GM10266 (cell line): ENCODE data around the gene CLIC1.

Source experiments
- DNase-seq: peaks from one replicate; pipeline ENCODE4 v3.0.0; 2012; ENCODE audit errors: extremely low spot score
- TF ChIP-seq, protein P1 (sequence below): IDR thresholded peaks from 2 replicates; pipeline ENCODE4 v1.5.1; 2012; ENCODE audit warnings: mild to moderate bottlenecking, low read depth; ENCODE audit not compliant: control insufficient read depth, insufficient read depth; ENCODE audit errors: missing control alignments

The CLIC1 gene

DNA sequence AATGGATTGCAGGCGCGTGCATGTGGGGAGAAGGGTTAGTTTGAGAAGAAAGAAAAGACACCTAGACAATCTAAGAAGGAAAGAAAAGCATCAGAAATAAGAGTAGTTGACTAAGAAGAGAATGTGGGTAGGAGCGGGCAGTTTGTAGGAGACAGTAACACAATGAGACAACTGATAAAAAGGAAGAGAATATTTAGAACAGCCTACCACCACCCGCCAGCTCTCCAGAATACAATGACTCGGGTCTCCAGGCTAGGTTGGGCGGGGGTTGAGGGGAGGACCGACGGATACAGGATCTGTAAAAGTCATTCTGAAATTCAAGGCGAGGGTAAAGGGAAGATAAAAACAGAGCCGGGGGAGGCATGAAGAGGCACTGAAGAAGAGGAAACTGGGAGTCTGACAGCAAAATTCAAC, 33.9 kb downstream of the CLIC1 start:
- DNase-seq, result no peak
- TF ChIP-seq, protein P1, sequence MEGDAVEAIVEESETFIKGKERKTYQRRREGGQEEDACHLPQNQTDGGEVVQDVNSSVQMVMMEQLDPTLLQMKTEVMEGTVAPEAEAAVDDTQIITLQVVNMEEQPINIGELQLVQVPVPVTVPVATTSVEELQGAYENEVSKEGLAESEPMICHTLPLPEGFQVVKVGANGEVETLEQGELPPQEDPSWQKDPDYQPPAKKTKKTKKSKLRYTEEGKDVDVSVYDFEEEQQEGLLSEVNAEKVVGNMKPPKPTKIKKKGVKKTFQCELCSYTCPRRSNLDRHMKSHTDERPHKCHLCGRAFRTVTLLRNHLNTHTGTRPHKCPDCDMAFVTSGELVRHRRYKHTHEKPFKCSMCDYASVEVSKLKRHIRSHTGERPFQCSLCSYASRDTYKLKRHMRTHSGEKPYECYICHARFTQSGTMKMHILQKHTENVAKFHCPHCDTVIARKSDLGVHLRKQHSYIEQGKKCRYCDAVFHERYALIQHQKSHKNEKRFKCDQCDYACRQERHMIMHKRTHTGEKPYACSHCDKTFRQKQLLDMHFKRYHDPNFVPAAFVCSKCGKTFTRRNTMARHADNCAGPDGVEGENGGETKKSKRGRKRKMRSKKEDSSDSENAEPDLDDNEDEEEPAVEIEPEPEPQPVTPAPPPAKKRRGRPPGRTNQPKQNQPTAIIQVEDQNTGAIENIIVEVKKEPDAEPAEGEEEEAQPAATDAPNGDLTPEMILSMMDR, result no peak

DNA sequence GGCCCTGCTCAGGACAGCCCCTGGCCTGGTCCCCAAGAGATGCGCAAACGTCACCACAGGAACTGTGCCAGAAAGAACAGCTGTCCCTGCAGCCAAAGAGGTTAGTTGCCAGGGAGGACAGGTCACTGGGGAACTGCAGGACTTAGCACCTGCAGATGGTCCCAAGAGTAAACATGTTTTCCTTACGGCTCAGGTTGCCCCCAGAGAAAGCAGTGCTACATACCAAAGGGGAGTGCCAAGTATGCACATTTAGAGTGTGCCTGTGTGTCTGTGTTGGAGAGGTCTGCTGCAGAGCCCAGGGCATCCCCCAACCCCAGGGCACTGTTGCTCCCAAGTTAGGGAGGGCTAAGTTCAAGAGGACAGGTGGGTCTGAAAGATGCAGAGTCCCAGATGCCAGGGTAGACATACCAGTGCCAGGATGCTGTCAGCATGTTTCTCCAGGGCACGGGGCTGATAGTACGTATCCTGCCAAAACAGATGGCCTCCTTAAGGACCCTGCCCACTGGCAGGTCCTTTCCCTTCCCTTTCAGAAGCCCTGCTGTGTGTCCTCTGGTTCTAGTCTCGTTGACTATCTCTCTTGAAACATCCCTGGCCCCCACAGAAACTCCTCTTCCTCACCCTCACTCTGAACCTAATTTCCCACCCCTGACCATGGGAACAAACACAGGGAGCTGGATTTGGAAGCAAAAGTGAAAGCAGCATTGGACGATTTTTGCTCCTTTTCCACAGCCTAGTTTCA, 34.5 kb downstream of the CLIC1 start:
- DNase-seq, result no peak
- TF ChIP-seq, protein P1, result no peak

DNA sequence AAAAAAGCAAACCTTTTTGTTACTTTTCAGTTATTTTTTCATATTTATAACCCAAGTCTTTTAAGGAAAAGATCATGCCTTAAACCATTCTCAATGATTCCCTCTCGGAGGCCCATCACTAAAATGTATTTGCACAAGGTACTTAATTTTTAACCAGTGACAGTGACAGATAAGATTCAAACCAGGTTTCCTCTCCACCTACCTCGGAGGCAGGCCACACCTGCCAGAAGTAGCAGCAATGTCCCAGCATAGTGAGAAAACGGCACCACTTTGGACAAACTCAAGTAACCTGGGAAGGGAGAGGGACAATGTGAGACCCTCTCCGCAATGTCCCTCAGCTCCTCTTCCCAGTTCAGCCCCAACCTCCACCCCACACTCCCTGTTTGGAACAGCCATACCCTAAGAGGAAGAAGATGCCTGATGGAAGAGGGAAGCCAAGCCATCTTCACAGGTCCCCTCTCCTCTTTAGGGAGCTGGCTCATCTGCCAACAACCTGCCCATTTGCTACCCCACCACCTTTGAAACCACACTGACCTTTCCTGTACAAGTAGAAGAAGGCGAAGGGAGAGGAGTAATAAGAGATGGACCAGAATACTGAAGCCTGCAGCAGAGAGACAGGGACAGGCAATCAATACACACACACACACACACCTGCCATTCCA, 35.5 kb downstream of the CLIC1 start:
- TF ChIP-seq, protein P1, result no peak
- DNase-seq, result no peak

DNA sequence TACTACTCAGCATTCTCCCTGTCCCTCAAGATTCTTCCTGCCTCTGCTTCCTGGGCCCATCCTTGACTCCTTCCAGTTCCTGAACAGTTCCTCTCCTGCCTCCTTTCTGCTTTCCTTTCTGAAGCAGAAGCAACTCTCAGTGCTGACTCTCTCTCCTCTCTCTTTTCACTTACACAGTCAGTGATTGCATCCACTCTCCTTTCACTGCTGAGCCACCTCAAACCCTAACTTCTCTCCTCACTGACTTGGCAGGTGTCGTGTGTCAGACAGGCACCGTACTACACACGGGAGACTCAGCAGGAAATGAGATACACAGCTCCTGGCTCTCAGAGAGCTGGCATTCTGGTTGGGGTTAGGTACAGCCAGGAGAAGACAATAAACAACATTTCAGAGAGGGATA, 38.8 kb downstream of the CLIC1 start:
- DNase-seq, result no peak
- TF ChIP-seq, protein P1, result no peak

DNA sequence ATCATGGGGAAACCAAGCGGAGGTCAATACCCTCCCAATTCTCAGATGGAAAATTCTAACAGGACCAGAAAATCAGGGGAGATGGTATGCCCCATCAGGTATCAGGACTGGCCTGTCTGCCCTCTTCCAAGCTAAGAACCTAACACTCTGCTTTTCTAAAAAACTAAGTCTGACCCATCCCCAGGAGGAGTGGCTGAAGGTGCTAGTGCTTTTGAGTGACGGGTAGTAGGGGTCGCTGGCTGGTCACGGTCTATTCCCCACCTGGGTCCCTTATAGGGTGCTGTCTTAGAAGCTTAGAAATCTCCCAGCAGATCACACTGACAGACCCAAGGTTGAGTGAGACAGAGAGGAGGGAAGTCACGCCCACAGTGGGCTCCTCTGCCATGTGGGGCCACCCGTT, 42.8 kb downstream of the CLIC1 start:
- TF ChIP-seq, protein P1, result no peak
- DNase-seq, result no peak

DNA sequence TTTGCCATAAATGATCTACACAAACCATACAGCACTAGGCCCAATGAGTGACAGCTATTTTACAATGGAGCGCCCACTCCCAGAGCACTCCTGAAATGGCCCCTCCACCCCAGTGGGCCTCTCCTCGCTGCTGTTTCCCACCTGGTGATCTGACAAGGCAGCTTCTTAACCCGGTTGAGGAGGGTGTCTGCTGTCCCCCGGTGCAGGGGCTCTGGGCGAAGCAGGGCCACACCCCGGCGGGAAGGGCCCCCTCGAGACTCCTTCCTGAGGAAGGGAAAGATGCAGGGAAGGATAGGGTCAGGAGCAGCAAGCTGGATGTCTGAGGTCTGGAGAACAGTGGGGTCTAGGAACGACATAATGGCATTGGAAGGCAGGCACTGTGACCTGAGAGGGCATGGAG, 43.4 kb downstream of the CLIC1 start:
- TF ChIP-seq, protein P1, result no peak
- no peak for DNase-seq

DNA sequence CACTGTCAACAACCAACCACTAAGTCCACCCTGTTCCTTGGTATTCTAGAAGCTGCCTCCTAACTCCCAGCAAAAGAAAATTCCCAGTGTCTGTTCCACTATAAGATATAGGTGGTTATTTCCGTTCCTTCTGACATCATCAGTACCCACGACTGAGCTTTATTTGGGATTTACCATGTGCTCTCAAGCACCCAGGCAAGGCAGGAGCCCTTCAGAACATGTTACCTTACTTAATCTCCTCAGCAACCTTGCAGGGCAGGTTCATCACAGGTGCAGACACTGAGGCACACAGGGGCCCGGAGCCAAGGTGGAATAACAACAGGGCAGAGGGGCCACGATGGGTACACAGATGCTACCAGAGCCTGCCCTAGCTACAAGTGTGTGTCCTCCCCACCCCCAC, 44.0 kb downstream of the CLIC1 start:
- DNase-seq, result no peak

More for the DNA sequence above, 44.0 kb downstream of the CLIC1 start:
- TF ChIP-seq, protein P1, result no peak
